ENCODE data around the gene VRK1. TPM values are rescaled to one million over a fixed set of nuclear protein-coding genes. Genes with fewer than 3 reads are reported as not detected.
A peak's percentile ranks its signal among the peaks of the same experiment; 100 is the strongest.

VRK1 gene
- total RNA-seq, 1 donor = 34.0 TPM

- no peak for DNase-seq (ENCODE audit: low read depth)
- H3K4me3 ChIP-seq (ENCODE audit: low read depth, low read length) = no peak overlapping the region
- TF ChIP-seq CTCF (IDR thresholded peaks at IDR 0.05; ENCODE audit: insufficient read depth, low read length) = no peak
Measured at GRCh38 chr14:96804895-96805294, 7.7 kb downstream of the VRK1 start.

- TF ChIP-seq CTCF (IDR thresholded peaks at IDR 0.05; ENCODE audit: insufficient read depth, low read length) = no peak
- no peak for DNase-seq (ENCODE audit: low read depth)
- no peak overlapping the region for H3K4me3 ChIP-seq (ENCODE audit: low read depth, low read length)
Measured at GRCh38 chr14:96805956-96806355, 8.8 kb downstream of the VRK1 start.

- TF ChIP-seq CTCF (IDR thresholded peaks at IDR 0.05; ENCODE audit: insufficient read depth, low read length) = no peak
- H3K4me3 ChIP-seq (ENCODE audit: low read depth, low read length) = no peak overlapping the region
- no peak for DNase-seq (ENCODE audit: low read depth)
Measured at GRCh38 chr14:96806836-96807235, 9.7 kb downstream of the VRK1 start.

GRCh38 chr14:96808619-96809406 is 11.6 kb downstream of the VRK1 start:
- no peak for DNase-seq (ENCODE audit: low read depth)
- TF ChIP-seq CTCF (IDR thresholded peaks at IDR 0.05; ENCODE audit: insufficient read depth, low read length) = no peak

GRCh38 chr14:96811265-96811664 is 14.1 kb downstream of the VRK1 start:
- H3K4me3 ChIP-seq (ENCODE audit: low read depth, low read length) = peak overlapping the region; percentile 29
- TF ChIP-seq CTCF (IDR thresholded peaks at IDR 0.05; ENCODE audit: insufficient read depth, low read length) = no peak
- DNase-seq (ENCODE audit: low read depth) = peak; percentile 89

More at GRCh38 chr14:96808619-96809406, 11.6 kb downstream of the VRK1 start:
- no peak overlapping the region for H3K4me3 ChIP-seq (ENCODE audit: low read depth, low read length)

GRCh38 chr14:96811985-96812667 is 14.9 kb downstream of the VRK1 start:
- TF ChIP-seq CTCF (IDR thresholded peaks at IDR 0.05; ENCODE audit: insufficient read depth, low read length) = no peak
- no peak for DNase-seq (ENCODE audit: low read depth)
- H3K4me3 ChIP-seq (ENCODE audit: low read depth, low read length) = no peak overlapping the region

Measured in fibroblast of the aortic adventitia (primary cell).